Activated CD8-positive, alpha-beta memory T cell treated with anti-CD3 and anti-CD28 coated beads for 1 hour (primary cell): ENCODE results near the gene DLGAP1.
A peak's percentile ranks its signal among the peaks of the same experiment; 100 is the strongest.

Experiments
- DNase-seq, 2 donors: peaks; one replicate each; pipeline ENCODE4 v3.0.0-alpha.2; 2020; ENCODE audit warnings: low read depth in 1 of 2; ENCODE audit errors: extremely low read depth in 1 of 2

DLGAP1 gene

DNA sequence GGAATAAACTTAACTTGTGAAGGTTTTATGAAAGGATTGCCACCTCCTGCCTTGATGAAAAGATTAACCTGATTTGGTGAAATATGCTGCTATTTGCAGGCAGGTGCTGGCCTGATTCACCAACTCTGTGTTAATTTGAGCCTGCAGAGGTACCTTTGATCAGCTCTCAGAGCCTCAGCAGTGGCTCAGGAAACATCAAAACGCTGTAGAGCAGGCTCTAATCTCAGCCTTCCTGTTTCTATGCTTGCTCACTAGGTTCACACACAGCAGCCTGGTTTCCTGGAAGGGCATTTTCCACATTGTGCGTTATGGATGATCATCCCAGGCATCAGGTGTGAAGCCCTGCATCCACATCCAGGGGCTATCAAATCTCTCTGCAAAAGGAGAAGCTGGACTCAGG, 988.2 kb downstream of the DLGAP1 start:
- DNase-seq, result no peak

DNA sequence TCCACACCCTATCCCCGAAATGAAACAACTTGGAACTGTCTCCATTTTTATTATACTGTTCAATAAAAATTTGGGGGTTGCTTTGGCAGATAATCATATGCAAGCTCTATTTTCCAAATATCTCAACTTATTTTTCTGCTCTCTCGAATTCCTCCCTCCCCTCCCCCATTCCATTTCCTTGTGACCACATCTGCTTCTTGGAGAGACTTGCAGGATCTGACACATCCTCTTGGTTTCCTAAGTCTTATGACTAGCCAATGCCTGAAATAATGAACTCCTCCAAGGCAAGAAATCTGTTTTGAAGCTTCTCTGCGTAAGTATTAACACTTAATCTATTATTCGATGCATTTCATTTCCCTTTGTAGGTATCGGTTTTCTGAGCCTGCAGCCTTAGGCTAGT, 989.1 kb downstream of the DLGAP1 start:
- no peak for DNase-seq

DNA sequence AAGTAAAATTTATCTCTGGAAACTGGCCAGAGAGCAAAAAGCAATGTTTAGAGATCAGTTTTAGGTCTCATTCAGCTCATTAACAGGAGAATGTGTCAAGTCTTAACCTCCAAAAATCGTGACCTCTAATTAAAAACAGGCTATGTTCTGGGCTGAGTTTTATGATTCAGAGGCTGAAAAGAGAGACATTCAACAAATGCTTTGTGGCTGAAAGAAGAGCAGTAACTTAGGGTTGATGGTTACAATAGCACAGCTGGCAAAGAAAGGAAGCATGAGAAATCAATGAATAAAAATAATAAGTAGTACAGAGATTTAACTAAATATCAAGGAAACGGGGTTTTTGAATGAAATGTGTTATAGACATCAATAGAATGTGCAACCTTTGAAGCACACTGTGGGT, 992.1 kb downstream of the DLGAP1 start:
- no peak for DNase-seq

DNA sequence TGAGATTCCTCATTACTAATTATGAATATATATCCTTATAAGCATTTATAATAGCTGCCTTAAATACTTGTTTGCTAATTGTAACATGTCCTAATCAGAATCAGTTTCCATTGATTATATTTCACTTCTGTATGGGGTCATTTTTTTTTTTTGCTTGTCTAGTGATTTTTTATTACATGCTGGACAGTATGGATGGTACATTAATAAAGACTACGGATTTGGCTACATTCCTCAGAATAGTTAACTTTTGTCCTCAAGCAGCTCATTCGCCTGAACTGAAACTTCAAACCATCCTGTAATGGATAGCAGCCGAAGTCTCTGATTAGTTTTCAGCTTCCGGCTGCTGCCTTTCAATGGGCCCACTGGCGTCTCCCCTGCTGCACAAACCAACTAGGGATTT, 993.4 kb downstream of the DLGAP1 start:
- no peak for DNase-seq

DNA sequence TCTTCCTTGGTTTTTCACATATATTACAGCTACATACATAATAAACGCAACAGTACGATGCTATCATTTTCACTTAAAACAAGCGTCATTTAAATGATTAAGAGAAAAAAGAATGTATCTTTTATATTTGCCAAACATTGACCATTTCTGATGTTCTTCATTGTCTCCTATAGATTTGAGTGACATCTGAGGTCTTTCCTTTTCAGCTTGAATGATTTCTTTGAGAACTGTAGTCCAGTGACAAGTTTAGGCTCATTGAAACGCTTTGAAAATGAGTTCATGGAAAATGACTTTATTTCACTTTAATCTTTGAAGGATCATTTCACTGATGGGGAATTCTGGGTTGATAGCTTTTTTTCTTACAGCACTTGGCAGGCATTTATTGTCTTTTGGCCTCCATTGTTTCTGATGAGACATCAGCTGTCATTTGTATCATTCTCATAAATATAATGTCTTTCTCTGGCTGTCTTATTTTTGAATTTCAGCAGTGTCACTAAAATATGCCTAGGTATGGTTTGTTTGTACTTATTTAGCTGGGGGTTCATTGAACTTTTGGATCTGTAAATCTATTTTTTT, 994.2 kb downstream of the DLGAP1 start:
- DNase-seq, result no peak

DNA sequence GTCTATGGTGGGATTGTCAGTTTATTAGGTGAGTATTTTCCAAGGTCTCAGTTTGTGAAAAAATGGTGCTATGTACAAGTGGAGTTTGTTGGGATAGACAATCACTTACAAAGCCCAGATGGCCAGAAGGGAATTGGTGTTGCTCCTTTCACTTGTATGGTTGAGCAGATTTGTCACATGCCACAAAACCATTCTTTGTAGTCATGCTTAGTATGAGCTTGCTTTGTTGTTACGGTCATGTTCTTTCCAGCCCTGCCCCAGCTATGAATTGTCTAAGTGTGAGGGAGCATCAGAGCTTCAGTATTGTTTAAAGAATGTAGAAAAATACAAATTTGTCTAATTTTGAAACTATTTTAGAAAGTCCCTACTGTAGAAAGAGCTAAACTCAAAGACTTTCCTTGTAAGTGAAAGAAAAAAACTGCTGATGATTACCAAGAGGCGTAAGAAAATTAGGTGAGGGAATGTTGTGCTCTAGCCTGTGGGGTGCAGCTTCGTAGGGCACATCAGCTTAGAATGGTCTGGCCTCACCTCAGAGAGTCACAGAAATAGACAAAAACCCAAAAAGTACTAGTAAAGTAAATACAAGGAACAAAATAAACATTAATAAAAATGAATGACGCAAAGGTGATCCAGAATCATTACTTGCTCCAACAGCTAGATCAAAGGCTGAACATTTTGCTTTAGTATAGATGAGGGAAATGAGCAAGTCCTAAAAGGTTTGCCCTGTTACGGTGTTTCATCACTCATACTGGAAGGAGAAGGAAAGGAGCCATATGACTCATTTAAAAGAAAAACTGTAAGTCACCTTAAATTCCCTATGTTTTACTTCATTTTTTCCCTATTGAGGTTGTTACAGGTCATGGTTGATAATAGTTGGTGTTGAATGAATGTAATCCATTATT, 995.9 kb downstream of the DLGAP1 start:
- no peak for DNase-seq

DNA sequence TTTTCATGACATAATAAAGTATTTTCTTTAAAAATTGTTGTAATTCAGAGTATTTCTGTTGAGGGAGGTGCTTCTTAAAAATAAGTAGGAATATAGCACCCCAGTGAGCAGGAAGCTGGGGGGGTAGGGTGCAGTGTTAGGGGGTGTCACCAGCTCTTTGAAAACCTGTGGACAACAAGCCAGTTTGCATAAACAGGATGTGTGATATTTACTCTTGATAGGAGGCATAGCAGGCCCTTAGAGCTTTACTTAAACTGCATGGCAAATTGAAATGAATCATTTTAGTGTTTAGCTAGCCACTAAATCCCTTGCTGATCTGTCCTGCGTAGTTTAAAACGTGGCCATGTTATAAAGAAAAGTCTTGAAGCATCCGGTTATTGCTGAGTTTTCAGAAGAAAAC, 996.7 kb downstream of the DLGAP1 start:
- no peak for DNase-seq

DNA sequence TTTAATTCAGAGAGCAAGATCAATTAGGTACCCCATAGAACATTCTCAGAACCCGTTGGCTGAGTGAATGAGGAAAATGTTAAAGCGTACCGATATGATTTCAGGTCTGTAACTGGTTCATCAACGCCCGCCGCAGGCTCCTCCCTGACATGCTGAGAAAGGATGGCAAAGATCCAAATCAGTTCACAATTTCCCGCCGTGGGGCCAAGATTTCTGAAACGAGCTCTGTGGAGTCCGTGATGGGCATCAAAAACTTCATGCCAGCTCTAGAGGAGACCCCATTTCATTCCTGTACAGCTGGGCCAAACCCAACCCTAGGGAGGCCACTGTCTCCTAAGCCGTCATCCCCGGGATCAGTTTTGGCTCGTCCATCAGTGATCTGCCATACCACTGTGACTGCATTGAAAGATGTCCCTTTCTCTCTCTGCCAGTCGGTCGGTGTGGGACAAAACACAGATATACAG, 997.8 kb downstream of the DLGAP1 start:
- no peak for DNase-seq

DNA sequence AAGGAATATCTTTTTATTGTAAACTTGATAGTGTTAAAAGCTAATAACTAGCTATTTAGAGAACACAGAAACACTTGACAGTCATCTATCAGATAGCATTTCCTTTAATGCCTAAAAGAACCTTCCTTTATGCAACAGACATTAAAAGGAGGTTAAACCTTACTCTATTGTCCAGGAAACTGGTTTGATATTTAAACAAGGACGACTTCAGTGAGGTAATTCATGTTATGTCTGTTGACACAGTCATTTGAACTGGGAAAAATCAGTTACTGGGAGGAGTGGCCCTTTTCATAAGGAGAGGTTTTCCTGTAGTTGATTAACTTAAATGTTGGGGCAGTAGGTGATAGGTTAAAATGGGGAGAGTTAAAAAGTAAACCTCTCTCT, 998.4 kb downstream of the DLGAP1 start:
- DNase-seq, result no peak

DNA sequence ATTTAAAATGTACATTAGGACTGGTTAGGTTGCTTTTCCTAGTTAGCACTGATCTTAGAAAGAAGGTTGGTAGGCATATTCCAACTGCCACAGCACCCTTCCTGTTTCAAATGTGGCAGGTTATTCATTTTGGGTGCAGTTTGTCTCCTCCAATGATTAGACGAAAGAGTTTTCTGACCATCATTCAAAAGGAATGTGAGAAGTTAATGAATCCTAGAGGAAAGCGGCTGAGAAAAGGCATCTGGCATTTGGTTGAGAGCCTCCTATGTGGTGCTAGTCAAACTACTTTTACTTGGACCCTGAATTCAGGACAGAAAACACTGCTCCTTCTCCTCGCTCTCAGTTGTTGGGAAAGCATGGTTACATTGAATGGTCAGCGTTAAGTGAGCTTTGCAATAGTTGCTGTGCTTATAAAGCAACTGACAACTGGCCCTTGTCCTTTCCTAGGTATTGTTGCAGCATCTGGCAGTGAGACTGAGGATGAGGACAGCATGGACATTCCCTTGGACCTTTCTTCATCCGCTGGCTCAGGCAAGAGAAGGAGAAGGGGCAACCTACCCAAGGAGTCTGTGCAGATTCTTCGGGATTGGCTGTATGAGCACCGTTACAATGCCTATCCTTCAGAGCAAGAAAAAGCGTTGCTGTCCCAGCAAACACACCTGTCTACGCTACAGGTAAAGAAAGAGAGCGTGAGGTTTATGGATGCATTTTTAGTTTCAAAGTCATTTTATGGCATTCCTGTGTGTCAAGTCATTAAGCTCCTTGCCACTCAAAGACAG, 999.0 kb downstream of the DLGAP1 start:
- DNase-seq, result no peak

DNA sequence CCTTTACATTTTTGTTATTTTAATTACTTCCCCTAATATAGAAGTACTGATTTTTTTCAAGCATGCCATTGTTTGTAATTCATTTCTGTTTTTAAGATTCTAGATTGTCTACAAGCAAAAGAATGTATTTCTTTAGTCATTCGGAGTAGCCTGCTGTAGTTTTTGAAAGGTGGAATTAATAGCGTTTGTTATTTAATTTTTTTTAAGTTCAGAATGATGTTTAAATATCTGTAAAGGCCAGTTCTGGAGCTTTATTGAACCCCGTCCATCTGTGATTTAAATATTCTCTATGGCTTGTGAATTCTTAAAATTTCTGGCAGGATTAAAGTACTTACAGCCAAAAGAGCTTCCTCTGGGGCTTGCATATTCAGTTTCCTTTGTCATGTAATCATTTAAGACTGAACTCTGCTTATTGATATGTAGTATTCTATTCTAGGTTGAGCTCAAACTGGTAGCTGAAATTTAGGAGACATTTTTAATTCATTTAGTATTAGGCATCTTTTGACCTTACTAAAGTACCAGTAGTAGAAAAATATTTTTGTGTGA, 999.9 kb downstream of the DLGAP1 start:
- DNase-seq, result no peak

DNA sequence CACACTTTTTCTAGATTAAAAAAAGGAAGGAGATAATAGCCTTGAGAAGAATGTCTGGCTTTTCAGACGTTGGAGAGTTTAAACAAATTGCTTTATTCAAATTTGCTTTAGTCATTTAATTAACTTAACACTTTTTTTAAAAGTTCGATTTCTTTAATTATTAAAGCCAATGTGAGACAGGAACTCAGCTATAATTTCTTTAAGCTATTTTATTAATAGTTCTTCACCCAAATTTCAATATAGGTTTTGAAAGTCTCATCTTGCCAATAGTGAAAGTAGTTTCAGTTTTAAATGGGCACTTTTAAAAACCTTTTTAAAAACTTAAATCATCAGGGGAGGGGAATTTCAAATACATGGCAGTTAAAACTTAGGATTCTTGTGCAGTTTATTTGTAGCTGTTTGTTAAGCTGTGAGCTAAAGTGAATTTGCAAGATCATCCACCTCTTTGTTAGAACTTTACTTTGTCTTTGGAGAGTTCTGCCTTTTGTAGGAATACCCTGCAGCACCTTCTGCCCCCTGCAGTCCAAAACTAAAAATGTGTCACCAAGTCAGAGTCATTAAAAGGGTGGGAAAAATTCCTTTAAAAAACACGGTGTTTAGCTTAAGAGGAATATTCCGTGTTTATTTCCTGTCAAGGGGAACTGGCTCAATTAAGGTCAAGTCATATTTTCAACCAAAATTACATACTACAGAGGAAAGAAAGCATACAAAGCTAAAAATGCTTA, 1000.6 kb downstream of the DLGAP1 start:
- no peak for DNase-seq

DNA sequence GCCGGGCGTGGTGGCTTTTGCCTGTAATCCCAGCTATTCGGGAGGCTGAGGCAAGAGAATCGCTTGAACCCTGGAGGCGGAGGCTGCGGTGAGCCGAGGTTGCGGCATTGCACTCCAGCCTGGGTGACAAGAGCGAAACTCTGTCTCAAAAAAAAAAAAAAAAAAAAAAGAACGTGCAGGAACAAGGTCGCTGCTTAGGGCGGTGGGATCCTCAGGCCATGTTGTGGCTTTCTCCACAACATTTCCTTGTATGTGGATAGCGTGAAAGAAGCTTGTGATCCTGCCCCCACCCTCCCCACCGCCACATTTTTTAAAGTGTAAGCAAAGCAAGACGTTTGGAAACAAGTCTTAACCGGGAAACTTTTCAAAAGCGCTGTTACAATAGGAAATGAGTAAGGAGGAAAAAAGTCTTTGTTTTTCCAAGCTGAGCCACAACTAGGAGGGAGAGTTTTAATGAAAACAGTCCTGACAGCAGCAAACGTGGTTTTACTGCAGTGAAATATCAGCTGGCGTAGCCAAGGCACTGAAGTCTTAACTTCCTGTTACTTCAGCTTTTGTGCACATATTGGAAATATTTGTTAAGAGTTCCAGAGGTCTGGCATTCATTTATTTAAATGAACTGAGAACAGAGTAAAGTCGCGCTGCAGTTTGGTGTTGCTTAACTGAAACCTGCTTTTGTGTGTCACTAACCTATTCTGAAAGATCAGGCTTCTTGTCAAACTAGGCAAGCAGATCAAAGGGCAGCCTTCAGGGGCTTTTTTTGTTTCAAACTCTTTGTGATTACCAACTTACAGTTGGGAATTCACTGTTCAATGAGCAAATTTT, 1001.4 kb downstream of the DLGAP1 start:
- DNase-seq, result no peak

DNA sequence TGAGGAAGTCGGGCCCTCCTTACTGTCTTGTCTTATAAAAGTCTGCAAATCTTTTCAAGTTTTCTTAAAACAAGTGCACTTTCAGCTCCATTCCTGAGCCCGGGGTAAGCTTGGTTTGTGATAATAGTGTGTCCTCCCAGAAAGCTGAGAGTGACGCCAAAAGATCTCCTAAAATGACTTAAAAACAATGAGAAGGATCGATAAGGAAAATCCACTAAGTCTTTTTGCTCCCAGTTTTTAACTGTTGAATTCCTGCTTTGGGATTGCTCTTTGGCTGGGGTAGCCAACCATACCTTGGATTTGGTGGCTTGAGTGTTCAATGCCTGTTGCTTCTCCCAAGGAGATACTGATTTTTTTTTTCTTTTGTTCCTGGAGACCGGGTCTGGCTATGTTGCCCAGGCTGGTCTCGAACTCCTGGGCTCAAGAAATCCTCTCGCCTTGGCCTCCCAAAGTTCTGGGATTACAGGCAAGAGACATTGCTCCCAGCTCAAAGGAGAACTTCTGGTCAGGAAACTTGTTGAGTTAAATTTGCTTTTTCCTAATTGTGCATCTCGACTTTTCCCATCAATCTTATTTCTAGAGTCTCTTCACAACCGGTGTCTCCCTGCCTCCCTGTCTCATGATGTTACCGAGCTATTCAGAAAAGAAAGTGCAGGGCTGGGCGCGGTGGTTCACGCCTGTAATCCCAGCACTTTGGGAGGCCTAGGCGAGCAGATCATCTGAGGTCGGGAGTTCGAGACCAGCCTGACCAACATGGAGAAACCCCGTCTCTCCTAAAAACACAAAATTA, 1002.2 kb downstream of the DLGAP1 start:
- DNase-seq, result no peak

DNA sequence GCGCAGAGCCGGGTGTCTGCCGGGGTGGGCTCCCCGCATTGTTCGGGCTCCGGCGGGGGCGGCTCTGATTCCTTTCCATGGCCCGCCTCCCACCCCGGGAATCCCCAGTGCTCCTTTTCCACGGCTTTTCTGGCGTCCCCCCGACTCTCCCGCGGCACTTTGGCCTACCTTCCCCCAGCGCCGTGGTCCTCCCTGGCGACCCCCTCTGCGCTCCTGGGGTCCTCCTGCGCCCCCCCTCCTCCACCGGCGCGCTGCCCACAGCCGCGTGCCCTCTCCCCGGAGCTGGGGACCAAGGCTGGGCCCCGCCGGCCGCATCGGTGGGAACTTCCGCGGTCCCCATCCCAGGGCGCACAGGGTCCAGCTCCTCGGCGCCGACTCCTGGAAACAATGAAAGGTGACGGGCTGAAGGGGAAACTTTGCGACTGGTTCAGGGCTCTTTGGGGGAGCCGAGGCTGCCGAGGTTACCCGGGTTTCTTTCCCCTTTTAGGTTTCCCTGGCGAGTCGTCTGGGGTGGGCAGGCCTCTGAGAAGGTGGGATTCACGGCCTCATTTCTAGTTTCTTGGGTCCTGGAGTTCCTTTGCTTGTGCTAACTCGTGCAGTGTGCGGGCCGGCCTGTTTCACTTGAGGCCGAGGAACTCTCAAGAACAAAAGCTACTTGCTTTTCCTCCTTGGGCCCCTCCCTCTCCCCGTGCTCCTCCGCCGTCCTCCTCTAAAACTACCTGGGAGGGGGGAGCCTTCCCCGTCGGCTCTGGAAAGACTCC, 1002.9 kb downstream of the DLGAP1 start:
- DNase-seq, result peak in 1 of 2 donors; percentile 25

DNA sequence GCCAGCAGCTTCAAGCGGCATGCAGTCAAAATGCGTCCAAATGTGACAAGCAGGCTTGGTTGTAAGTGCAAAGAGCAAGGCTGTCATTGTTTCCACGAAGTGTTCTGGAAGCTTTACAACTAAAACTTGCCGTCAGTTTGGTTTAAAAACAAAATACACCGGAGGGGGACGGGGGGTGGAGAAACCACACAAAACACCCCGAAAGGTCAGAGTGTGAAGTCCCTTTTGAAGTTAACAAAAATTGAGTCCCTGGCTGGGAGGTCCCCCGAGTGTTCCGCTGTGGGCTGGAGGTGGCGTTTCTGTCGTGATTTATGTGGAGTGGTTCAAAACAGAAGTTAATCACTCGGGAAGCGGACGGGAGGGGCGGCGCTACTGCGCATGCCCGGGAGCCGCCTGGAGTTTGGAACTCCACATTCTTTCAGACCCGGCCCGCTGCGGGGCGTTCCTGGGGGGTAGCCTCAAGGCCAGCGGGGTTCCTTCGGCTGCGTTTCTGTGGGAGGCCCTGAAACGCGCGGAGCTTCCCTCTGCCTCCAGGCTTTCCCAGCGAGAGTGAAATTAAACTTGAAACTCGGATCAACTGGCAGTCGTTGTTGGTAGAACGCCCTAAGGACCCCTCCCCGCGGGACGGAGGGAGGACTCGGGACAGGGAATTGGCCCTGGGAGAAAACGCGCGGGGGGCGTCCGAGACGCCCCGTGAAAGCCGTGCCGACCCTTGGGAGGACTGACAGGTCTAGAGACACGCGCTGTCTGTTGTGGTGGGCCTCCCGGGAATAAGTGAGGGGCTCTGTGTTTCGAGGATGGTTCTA, 1003.7 kb downstream of the DLGAP1 start:
- DNase-seq, result peak; percentile 71 to 81

DNA sequence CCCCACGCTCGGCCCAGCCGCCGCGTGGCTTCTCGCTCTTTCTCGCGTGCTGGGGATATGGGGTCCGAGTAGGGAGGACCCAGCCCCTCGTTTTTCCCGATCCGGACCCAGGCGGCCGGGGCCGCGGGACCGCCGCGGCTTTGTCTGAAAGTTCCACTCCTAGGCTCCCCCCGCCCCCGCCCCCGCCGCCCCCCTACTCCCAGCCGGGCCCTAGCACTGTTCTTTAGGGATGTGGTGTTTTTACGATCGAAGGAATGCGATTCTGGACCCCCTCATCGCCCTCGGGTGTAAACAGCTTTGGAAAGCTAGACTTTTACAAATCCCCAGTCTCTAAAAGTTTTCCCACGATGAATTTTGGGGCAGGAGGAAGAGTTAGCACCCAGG, 1004.3 kb downstream of the DLGAP1 start:
- no peak for DNase-seq
